Upper lobe of right lung (tissue), 1 donor: Measurements from ENCODE around the gene PCNX2. TPM values are rescaled to one million over a fixed set of nuclear protein-coding genes. Genes with fewer than 3 reads are reported as not detected.

Source experiments
- ATAC-seq: fragments of 200-7000 bp; cut with Tn5 transposase; one replicate; pipeline ENCODE4 v1.9.1; 2020; ENCODE audit warnings: mild to moderate bottlenecking, moderate library complexity
- DNase-seq: peaks from one replicate; pipeline ENCODE4 v3.0.0-alpha.2; 2020
- H3K27ac ChIP-seq: fragments of 200-600 bp; one replicate; pipeline ENCODE4 v1.8.0; 2022
- H3K27me3 ChIP-seq: fragments of 200-600 bp; one replicate; pipeline ENCODE4 v1.8.0; 2022; ENCODE audit warnings: mild to moderate bottlenecking
- H3K36me3 ChIP-seq: fragments of 200-600 bp; one replicate; pipeline ENCODE4 v1.8.0; 2022
- H3K4me1 ChIP-seq: fragments of 200-600 bp; one replicate; pipeline ENCODE4 v1.8.0; 2022
- H3K4me3 ChIP-seq: fragments of 200-600 bp; one replicate; pipeline ENCODE4 v1.8.0; 2022; ENCODE audit warnings: mild to moderate bottlenecking
- H3K9me3 ChIP-seq: fragments of 200-600 bp; one replicate; pipeline ENCODE4 v1.8.0; 2022
- CTCF ChIP-seq: fragments of 200-600 bp; IDR thresholded peaks from one replicate; pipeline ENCODE4 v1.8.0; 2022; ENCODE audit warnings: antibody characterized with exemption
- intact Hi-C: fragments of 100-400 bp; cut with DNase I; formaldehyde crosslinking; loops from one replicate; pipeline ENCODE4 v1.11.0; 2022
- total RNA-seq: library from RNA; stranded (reverse); fragmentation: NEBNext Ultra II Directional; extraction: Animal tissue kit (Norgen Biotek cat#: 25700); gene quantifications from one replicate; pipeline ENCODE4 v1.2.1, GENCODE V29; 2021
- donor health status: DM: no; HTN: yes; CAD: no; lungs with severe emphysema.

The PCNX2 gene
- total RNA-seq, 1 donor from 2014 or later: 6.8 TPM

GRCh38 chr1:233216009-233216408 lies 79.5 kb downstream of the PCNX2 start:
- H3K36me3 ChIP-seq: no peaks in the 10 kb centered on the region

GRCh38 chr1:233215135-233215760 lies 80.3 kb downstream of the PCNX2 start:
- H3K4me1 ChIP-seq: no peaks in the 10 kb centered on the region
- intact Hi-C loops: no loop called here
- H3K36me3 ChIP-seq: no peaks in the 10 kb centered on the region
- no peak for TF ChIP-seq CTCF
- H3K27ac ChIP-seq: no peak overlapping the region
- H3K4me3 ChIP-seq: no peak overlapping the region
- DNase-seq (no peak), ATAC-seq (no peak)
- no peaks in the 10 kb centered on the region for H3K27me3 ChIP-seq
- no peaks in the 10 kb centered on the region for H3K9me3 ChIP-seq

More at GRCh38 chr1:233216009-233216408, 79.5 kb downstream of the PCNX2 start:
- H3K27ac ChIP-seq: no peak overlapping the region
- no peaks in the 10 kb centered on the region for H3K4me1 ChIP-seq
- H3K9me3 ChIP-seq: no peaks in the 10 kb centered on the region
- TF ChIP-seq CTCF: no peak
- no peaks in the 10 kb centered on the region for H3K27me3 ChIP-seq
- no peak overlapping the region for H3K4me3 ChIP-seq
- ATAC-seq (no peak), DNase-seq (no peak)
- intact Hi-C loops: no loop called here

GRCh38 chr1:233211595-233211994 lies 83.9 kb downstream of the PCNX2 start:
- H3K36me3 ChIP-seq: no peaks in the 10 kb centered on the region
- no peak for ATAC-seq

GRCh38 chr1:233211106-233211505 lies 84.4 kb downstream of the PCNX2 start:
- no peaks in the 10 kb centered on the region for H3K27me3 ChIP-seq
- intact Hi-C loops: no loop called here
- TF ChIP-seq CTCF: no peak
- DNase-seq (no peak), ATAC-seq (no peak)
- no peaks in the 10 kb centered on the region for H3K9me3 ChIP-seq
- H3K36me3 ChIP-seq: no peaks in the 10 kb centered on the region
- no peak overlapping the region for H3K27ac ChIP-seq
- H3K4me1 ChIP-seq: no peaks in the 10 kb centered on the region
- H3K4me3 ChIP-seq: no peak overlapping the region

More at GRCh38 chr1:233211595-233211994, 83.9 kb downstream of the PCNX2 start:
- no peaks in the 10 kb centered on the region for H3K4me1 ChIP-seq
- intact Hi-C loops: no loop called here
- H3K9me3 ChIP-seq: no peaks in the 10 kb centered on the region
- H3K27ac ChIP-seq: no peak overlapping the region
- H3K27me3 ChIP-seq: no peaks in the 10 kb centered on the region
- no peak overlapping the region for H3K4me3 ChIP-seq
- no peak for DNase-seq
- TF ChIP-seq CTCF: no peak

- no peak for TF ChIP-seq CTCF
- Histone ChIP-seq H3K36me3 (no peaks in the 10 kb centered on the region), H3K27me3 (no peaks in the 10 kb centered on the region), H3K4me3 (no peak overlapping the region), H3K9me3 (no peaks in the 10 kb centered on the region), H3K27ac (no peak overlapping the region), H3K4me1 (no peaks in the 10 kb centered on the region)
- intact Hi-C loops: no loop called here
- no peak for ATAC-seq
- no peak for DNase-seq
These were observed 86.0 kb downstream of the PCNX2 start for GRCh38 chr1:233209481-233209880.

GRCh38 chr1:233208687-233209086 lies 86.8 kb downstream of the PCNX2 start:
- no peak overlapping the region for H3K27ac ChIP-seq
- H3K4me3 ChIP-seq: no peak overlapping the region
- no peak for DNase-seq
- H3K9me3 ChIP-seq: no peaks in the 10 kb centered on the region
- no peaks in the 10 kb centered on the region for H3K27me3 ChIP-seq
- ATAC-seq: no peak
- no peak for TF ChIP-seq CTCF
- intact Hi-C loops: no loop called here
- no peaks in the 10 kb centered on the region for H3K4me1 ChIP-seq
- no peaks in the 10 kb centered on the region for H3K36me3 ChIP-seq
